Natural killer cell (primary cell): ENCODE data around the gene DIAPH3. TPM values are rescaled to one million over a fixed set of nuclear protein-coding genes. Genes with fewer than 3 reads are reported as not detected.

Experiments used
- ATAC-seq, 3 donors: fragments of 150-1000 bp in 2 of 3; fragments of 200-7000 bp in 1 of 3; cut with Tn5 transposase; 1 replicate in 1 of 3; 2 replicates in 2 of 3; pipeline ENCODE4 v1.10.0; 2021; ENCODE audit warnings: mild to moderate bottlenecking in 2 of 3, moderate library complexity in 2 of 3
- DNase-seq, 2 donors: peaks; one replicate each; pipeline versions ENCODE4 v3.0.0 to v3.0.0-alpha.2; 2013 to 2021; ENCODE audit warnings: mixed read lengths in 1 of 2
- H3K27ac ChIP-seq: one replicate; pipeline ENCODE4 v1.5.1; 2013; ENCODE audit warnings: mild to moderate bottlenecking, low read length
- H3K27me3 ChIP-seq: one replicate; pipeline ENCODE4 v1.6.1; 2013; ENCODE audit warnings: low read length; ENCODE audit not compliant: control insufficient read depth, insufficient read depth
- H3K36me3 ChIP-seq: one replicate; pipeline ENCODE4 v1.6.1; 2013; ENCODE audit warnings: low read length; ENCODE audit not compliant: control insufficient read depth, insufficient read depth
- H3K4me1 ChIP-seq: one replicate; pipeline ENCODE4 v1.6.1; 2013; ENCODE audit warnings: low read length; ENCODE audit not compliant: control insufficient read depth, insufficient read depth
- H3K4me3 ChIP-seq: one replicate; pipeline ENCODE4 v1.5.1; 2013; ENCODE audit warnings: low read length
- H3K9me3 ChIP-seq: one replicate; pipeline ENCODE4 v1.6.1; 2013; ENCODE audit warnings: low read length; ENCODE audit not compliant: control insufficient read depth, insufficient read depth
- H3K27ac Mint-ChIP-seq, 2 donors: one replicate each; pipeline ENCODE4 v1.8.0; 2022; ENCODE audit warnings: mild to moderate bottlenecking in 2 of 2, mixed read lengths in 2 of 2, moderate library complexity in 1 of 2
- H3K27me3 Mint-ChIP-seq, 2 donors: one replicate each; pipeline ENCODE4 v1.8.0; 2022; ENCODE audit warnings: low read depth in 2 of 2, mixed read lengths in 2 of 2
- H3K36me3 Mint-ChIP-seq: one replicate; pipeline ENCODE4 v1.8.0; 2022; ENCODE audit warnings: mixed read lengths
- H3K4me1 Mint-ChIP-seq, 2 donors: one replicate each; pipeline ENCODE4 v1.8.0; 2022; ENCODE audit warnings: mixed read lengths in 2 of 2
- H3K4me3 Mint-ChIP-seq: one replicate; pipeline ENCODE4 v1.8.0; 2022; ENCODE audit warnings: mild to moderate bottlenecking, moderate library complexity, mixed read lengths
- H3K9me3 Mint-ChIP-seq, 2 donors: one replicate each; pipeline ENCODE4 v1.8.0; 2022; ENCODE audit warnings: mixed read lengths in 2 of 2
- CTCF ChIP-seq: fragments of 200-600 bp; IDR thresholded peaks from one replicate; pipeline ENCODE4 v1.8.0; 2022; ENCODE audit warnings: antibody characterized with exemption
- WGBS: methylation state at CpG from one replicate; pipeline ENCODE4 v1.1.7; 2013; ENCODE audit warnings: missing lambda C conversion rate; ENCODE audit not compliant: insufficient coverage; 5-methylcytosine and 5-hydroxymethylcytosine counted together
- intact Hi-C: fragments of 100-400 bp; cut with micrococcal nuclease; formaldehyde crosslinking; loops from one replicate; pipeline ENCODE4 v1.14.2; 2022
- total RNA-seq, 4 donors: library from RNA; stranded (reverse); fragments of 120-200 nt in 1 of 4; gene quantifications; one replicate each; pipeline versions ENCODE4 v1.2.3 to v1.2.4, GENCODE V29; 2013 to 2022

Gene DIAPH3
- total RNA-seq, 3 donors from 2014 or later (not counting 1 experiment from before 2014, with no cell fraction given): 0.54 to 1.0 (median 0.98) TPM

DNA sequence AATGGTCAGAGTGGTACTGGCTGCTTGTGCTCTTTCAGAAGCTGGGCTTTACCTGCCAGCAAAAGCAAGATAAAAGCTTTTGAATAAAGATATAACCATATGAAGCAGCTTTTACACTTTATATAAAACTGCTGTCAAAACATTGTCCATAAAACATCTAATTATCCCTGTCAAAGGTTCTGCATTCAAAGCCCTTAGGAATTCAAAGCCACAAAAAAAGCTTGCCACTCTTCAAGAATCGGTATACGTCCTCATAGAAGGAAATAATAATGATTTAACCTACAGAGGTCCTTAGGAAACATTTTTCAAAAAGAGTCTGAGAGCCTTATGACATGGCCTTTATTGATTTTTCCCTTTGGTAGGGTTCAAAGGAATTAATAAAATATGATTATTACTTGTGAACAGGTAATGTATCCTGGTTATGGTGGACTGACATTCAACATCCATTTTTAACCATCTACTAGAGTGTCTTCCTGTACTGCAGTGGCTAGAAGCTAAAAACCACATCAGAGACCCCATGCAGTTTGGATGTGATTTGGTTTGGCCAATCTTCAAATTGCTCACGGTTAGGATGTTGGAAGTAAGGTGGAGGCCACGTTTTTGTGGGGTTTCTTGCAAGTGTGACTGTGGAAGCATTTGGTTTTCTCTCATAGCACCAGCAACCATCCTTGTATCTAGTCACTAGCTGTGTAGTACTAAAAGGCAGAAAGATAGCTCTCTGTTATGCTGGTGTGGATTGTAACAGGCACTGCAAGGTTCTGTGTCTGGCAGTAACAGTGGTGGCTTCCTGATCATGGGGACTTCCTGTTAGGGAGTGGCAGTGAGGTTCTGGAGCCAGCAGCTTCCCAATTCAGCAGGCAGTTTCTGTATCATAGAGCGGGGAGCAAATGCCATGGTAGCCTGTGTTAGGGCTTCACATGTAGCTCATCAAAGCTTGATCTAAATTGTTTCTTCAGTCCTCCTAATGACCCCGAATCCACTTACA is 441.5 kb downstream of the DIAPH3 start:
- H3K27me3 ChIP-seq: no peaks in the 10 kb centered on the region
- no peak overlapping the region for H3K27ac ChIP-seq
- Mint-ChIP-seq H3K4me1 (peaks cover 11 to 13% of the 10 kb centered on the region in 2 donors), H3K27me3 (no peaks in the 10 kb centered on the region), H3K27ac (no peak overlapping the region), H3K9me3 (no peaks in the 10 kb centered on the region), H3K36me3 (no peaks in the 10 kb centered on the region), H3K4me3 (no peak overlapping the region)
- no peak for TF ChIP-seq CTCF
- H3K9me3 ChIP-seq: no peaks in the 10 kb centered on the region
- H3K4me3 ChIP-seq: no peak overlapping the region
- no peaks in the 10 kb centered on the region for H3K36me3 ChIP-seq
- WGBS: 65% methylated on average over 6 of the region's 6 CpGs
- intact Hi-C loops: no loop called here
- peak in 2 of 3 donors; percentile 44 to 51 for ATAC-seq
- no peaks in the 10 kb centered on the region for H3K4me1 ChIP-seq
- DNase-seq: peak in 1 of 2 donors; percentile 4

- no peaks in the 10 kb centered on the region for H3K4me1 ChIP-seq
- H3K27me3 ChIP-seq: no peaks in the 10 kb centered on the region
- ATAC-seq (no peak), DNase-seq (no peak)
- no peaks in the 10 kb centered on the region for H3K36me3 Mint-ChIP-seq
- H3K27ac ChIP-seq: no peak overlapping the region
- H3K9me3 Mint-ChIP-seq: no peaks in the 10 kb centered on the region
- no peak overlapping the region for H3K27ac Mint-ChIP-seq
- TF ChIP-seq CTCF: no peak
- 100% methylated on average over 1 of the region's 1 CpG for WGBS
- no peaks in the 10 kb centered on the region for H3K36me3 ChIP-seq
- no peak overlapping the region for H3K4me3 Mint-ChIP-seq
- no peaks in the 10 kb centered on the region for H3K27me3 Mint-ChIP-seq
- H3K4me3 ChIP-seq: no peak overlapping the region
- H3K4me1 Mint-ChIP-seq: no peaks in the 10 kb centered on the region
- intact Hi-C loops: no loop called here
- H3K9me3 ChIP-seq: no peaks in the 10 kb centered on the region
These were observed 448.1 kb downstream of the DIAPH3 start for GRCh38 chr13:59715611-59716010.

GRCh38 chr13:59710996-59711701 is 452.6 kb downstream of the DIAPH3 start:
- WGBS: 93% methylated on average over 3 of the region's 4 CpGs
- H3K27ac ChIP-seq: no peak overlapping the region
- H3K27me3 ChIP-seq: no peaks in the 10 kb centered on the region
- TF ChIP-seq CTCF: no peak
- DNase-seq: no peak
- H3K9me3 ChIP-seq: no peaks in the 10 kb centered on the region
- H3K4me3 Mint-ChIP-seq: no peak overlapping the region
- no peak overlapping the region for H3K27ac Mint-ChIP-seq
- no peaks in the 10 kb centered on the region for H3K4me1 ChIP-seq
- intact Hi-C loops: no loop called here
- H3K36me3 ChIP-seq: no peaks in the 10 kb centered on the region
- no peaks in the 10 kb centered on the region for H3K4me1 Mint-ChIP-seq
- no peaks in the 10 kb centered on the region for H3K9me3 Mint-ChIP-seq
- no peak overlapping the region for H3K4me3 ChIP-seq
- no peaks in the 10 kb centered on the region for H3K36me3 Mint-ChIP-seq
- ATAC-seq: no peak
- no peaks in the 10 kb centered on the region for H3K27me3 Mint-ChIP-seq
